ENCODE data around the gene MICAL1.

MICAL1 gene

DNA sequence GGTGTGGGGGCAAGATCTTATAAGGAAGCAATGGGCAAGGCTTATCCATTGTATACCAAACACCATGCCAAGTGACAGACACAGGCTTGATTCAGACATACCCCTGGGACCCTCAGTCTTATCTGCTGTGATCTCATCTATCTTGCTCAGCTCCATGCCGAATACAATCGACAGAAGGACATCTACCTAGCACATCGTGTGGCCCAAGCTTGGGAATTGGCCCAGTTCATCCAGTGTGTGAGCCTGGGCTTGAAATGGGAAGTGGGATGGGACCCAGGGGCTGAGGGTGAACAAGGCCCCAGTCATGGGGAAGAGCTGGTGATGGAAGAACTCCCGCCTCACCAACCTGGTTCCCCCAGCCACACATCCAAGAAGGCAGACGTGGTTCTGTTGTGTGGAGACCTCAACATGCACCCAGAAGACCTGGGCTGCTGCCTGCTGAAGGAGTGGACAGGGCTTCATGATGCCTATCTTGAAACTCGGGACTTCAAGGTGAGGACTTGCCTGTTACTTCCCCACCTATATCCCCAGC lies 13.1 kb downstream of the MICAL1 start:
- Histone ChIP-seq H3K27ac (replicated peaks) (no peak overlapping the region), H3K4me3 (replicated peaks; ENCODE audit: insufficient read depth, low read length) (no peak overlapping the region), H3K27me3 (ENCODE audit: insufficient read depth, poor library complexity, severe bottlenecking) (no peaks in the 10 kb centered on the region)
- no peak for DNase-seq (ENCODE audit: low read depth in 1 of 2, low spot score in 1 of 2)
- TF ChIP-seq, protein P1, sequence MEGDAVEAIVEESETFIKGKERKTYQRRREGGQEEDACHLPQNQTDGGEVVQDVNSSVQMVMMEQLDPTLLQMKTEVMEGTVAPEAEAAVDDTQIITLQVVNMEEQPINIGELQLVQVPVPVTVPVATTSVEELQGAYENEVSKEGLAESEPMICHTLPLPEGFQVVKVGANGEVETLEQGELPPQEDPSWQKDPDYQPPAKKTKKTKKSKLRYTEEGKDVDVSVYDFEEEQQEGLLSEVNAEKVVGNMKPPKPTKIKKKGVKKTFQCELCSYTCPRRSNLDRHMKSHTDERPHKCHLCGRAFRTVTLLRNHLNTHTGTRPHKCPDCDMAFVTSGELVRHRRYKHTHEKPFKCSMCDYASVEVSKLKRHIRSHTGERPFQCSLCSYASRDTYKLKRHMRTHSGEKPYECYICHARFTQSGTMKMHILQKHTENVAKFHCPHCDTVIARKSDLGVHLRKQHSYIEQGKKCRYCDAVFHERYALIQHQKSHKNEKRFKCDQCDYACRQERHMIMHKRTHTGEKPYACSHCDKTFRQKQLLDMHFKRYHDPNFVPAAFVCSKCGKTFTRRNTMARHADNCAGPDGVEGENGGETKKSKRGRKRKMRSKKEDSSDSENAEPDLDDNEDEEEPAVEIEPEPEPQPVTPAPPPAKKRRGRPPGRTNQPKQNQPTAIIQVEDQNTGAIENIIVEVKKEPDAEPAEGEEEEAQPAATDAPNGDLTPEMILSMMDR (IDR thresholded peaks at IDR 0.05; ENCODE audit: insufficient read depth, low read length), result no peak
- no peak for TF ChIP-seq GABPA (IDR thresholded peaks at IDR 0.05; ENCODE audit: low read depth)
- TF ChIP-seq SPI1 (IDR thresholded peaks at IDR 0.05; ENCODE audit: borderline replicate concordance, low read depth), result no peak
- TF ChIP-seq, protein P2, sequence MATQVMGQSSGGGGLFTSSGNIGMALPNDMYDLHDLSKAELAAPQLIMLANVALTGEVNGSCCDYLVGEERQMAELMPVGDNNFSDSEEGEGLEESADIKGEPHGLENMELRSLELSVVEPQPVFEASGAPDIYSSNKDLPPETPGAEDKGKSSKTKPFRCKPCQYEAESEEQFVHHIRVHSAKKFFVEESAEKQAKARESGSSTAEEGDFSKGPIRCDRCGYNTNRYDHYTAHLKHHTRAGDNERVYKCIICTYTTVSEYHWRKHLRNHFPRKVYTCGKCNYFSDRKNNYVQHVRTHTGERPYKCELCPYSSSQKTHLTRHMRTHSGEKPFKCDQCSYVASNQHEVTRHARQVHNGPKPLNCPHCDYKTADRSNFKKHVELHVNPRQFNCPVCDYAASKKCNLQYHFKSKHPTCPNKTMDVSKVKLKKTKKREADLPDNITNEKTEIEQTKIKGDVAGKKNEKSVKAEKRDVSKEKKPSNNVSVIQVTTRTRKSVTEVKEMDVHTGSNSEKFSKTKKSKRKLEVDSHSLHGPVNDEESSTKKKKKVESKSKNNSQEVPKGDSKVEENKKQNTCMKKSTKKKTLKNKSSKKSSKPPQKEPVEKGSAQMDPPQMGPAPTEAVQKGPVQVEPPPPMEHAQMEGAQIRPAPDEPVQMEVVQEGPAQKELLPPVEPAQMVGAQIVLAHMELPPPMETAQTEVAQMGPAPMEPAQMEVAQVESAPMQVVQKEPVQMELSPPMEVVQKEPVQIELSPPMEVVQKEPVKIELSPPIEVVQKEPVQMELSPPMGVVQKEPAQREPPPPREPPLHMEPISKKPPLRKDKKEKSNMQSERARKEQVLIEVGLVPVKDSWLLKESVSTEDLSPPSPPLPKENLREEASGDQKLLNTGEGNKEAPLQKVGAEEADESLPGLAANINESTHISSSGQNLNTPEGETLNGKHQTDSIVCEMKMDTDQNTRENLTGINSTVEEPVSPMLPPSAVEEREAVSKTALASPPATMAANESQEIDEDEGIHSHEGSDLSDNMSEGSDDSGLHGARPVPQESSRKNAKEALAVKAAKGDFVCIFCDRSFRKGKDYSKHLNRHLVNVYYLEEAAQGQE (IDR thresholded peaks at IDR 0.05; ENCODE audit: insufficient replicate concordance, low read depth), result no peak
- no peak for TF ChIP-seq POLR2AphosphoS5 (IDR thresholded peaks at IDR 0.05; ENCODE audit: low read depth)

DNA sequence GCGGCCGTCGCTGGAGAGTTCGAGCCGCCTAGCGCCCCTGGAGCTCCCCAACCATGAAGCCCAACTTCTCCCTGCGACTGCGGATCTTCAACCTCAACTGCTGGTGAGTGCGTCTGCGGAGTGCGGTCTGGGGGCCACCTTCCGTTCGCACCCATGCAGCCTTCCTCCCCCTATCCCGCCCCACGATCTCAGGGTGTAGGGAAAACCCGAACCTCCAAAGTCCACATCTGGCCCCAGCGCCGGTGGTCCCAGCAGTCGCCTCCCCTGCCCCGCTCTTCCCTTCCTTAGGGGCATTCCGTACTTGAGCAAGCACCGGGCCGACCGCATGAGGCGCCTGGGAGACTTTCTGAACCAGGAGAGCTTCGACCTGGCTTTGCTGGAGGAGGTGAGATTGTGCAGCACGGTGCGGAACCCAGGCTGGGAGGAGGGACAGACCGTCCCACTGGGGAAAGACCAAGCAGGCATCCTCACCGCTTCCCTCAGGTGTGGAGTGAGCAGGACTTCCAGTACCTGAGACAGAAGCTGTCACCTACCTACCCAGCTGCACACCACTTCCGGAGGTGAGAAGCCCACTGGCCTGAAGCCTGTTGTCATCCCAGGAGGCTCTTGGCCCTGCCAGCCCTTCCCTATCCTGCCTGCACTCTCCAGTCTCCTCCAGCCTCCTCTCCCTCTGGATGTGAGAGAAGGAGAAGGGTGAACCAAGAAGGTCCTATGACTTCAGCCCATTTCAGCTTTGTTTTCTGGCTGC lies 14.3 kb downstream of the MICAL1 start:
- peak; percentile 40 to 55 for DNase-seq (ENCODE audit: low read depth in 1 of 2, low spot score in 1 of 2)
- Histone ChIP-seq H3K27me3 (ENCODE audit: insufficient read depth, poor library complexity, severe bottlenecking) (no peaks in the 10 kb centered on the region), H3K4me3 (replicated peaks; ENCODE audit: insufficient read depth, low read length) (peak overlapping the region; percentile 80), H3K27ac (replicated peaks) (peak overlapping the region; percentile 75)
- TF ChIP-seq, protein P2 (IDR thresholded peaks at IDR 0.05; ENCODE audit: insufficient replicate concordance, low read depth), result no peak
- TF ChIP-seq, protein P1 (IDR thresholded peaks at IDR 0.05; ENCODE audit: insufficient read depth, low read length), result no peak
- 0 out of 2 replicates have a peak, but pooled peaks have one; percentile 44 for TF ChIP-seq POLR2AphosphoS5 (IDR thresholded peaks at IDR 0.05; ENCODE audit: low read depth)
- TF ChIP-seq SPI1 (IDR thresholded peaks at IDR 0.05; ENCODE audit: borderline replicate concordance, low read depth), result no peak
- TF ChIP-seq GABPA (IDR thresholded peaks at IDR 0.05; ENCODE audit: low read depth), result no peak

DNA sequence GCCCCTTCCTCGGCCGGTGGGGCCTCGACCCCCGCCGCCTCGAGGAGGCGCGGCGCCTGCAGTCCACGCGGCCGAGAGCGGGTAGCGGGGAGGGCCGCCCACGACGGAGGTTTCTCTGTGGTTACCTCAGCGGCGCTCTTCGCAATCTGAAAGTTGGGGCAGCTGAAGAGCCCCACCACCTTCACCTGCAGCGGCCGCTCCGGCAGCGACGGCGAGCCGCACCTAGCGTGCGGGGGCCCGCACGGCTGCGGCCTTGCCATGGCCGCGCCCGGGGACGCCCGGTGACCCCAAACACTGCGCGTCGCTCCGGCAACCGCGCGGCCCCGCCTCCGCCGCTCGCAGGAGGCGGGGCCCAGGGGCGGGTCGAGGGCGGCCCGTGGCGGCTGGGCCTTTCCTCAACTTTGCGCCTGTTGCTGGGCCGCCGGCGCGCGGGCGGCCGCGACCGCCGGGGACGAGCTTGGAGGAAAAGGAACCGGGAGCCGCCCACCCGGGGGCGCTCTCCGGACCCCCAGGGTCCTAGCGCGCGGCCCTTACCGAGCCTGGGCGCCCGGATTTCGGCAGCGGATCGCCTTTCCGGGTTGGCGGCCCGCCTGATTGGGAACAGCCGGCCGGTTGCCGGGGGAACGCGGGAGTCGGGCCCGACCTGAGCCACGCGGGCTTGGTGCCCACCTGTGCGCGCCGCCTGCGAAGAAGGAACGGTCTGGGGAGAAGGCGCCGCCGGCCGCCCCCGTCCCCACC lies 15.1 kb downstream of the MICAL1 start, which contains the start of the genes PPIL6 and SMPD2:
TSS of gene PPIL6 (minus strand) at position 298 of the 738 bp plus-strand sequence. CDS start at position 260, 38 bp downstream.
TSS of gene SMPD2 (plus strand) at position 394 of the 738 bp plus-strand sequence. CDS start 398 bp downstream, outside the sequence.
- Histone ChIP-seq H3K27ac (replicated peaks) (peak within 1 kb of the TSS; percentile 75), H3K4me3 (replicated peaks; ENCODE audit: insufficient read depth, low read length) (peak within 1 kb of the TSS; percentile 80), H3K27me3 (ENCODE audit: insufficient read depth, poor library complexity, severe bottlenecking) (no peaks in the 10 kb centered on the region)
- TF ChIP-seq, protein P1 (IDR thresholded peaks at IDR 0.05; ENCODE audit: insufficient read depth, low read length), result no peak
- TF ChIP-seq POLR2AphosphoS5 (IDR thresholded peaks at IDR 0.05; ENCODE audit: low read depth) (no peak), GABPA (IDR thresholded peaks at IDR 0.05; ENCODE audit: low read depth) (no peak)
- TF ChIP-seq, protein P2 (IDR thresholded peaks at IDR 0.05; ENCODE audit: insufficient replicate concordance, low read depth), result no peak
- DNase-seq (ENCODE audit: low read depth in 1 of 2, low spot score in 1 of 2), result peak; percentile 68 to 74
